GM12874 (cell line): ENCODE measurements around the gene ZNF496.
A peak's percentile ranks its signal among the peaks of the same experiment; 100 is the strongest.

Source experiments
- CTCF ChIP-seq: IDR thresholded peaks from 2 replicates; pipeline ENCODE4 v1.5.1; 2011; ENCODE audit warnings: low read depth, mild to moderate bottlenecking, control low read depth, low read length, moderate library complexity; ENCODE audit not compliant: insufficient read depth

ZNF496 gene

GRCh38 chr1:247293047-247293446, 38.6 kb downstream of the ZNF496 start:
- TF ChIP-seq CTCF: no peak

DNA sequence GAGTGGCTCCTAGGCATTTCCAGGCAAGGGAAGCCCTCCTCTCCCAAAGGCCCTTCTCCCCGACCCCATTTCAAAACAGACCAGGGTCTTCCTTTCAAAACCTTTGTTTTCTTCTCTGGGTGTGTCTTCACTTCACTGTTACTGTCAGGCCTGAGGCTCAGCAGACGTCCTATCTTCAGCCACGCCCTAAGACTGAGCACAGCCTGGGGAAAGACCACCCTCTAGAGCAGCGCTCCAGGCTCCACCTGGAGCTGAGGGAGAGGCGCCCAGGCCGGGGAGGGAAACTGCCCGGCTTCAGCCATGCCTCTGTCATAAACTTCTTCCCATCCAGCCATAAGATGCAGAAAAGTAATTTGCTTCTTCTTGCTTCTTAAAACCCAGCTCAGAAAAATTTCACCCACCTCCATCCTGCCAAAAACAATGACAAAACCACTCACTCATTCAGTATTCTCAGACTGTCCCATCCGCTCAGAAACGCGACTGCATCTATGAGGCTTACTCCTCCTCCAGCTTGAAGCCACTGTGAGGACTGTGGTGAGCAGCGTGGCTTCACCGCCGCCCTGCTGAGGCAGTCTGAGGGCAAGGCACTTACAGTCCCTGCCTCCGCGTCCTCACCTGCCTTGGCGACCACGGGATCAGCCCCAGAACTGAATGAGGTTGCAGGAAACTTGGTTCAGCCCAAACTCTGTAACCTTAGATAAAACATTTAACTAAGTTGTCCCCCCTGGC, 39.7 kb downstream of the ZNF496 start:
- no peak for TF ChIP-seq CTCF

DNA sequence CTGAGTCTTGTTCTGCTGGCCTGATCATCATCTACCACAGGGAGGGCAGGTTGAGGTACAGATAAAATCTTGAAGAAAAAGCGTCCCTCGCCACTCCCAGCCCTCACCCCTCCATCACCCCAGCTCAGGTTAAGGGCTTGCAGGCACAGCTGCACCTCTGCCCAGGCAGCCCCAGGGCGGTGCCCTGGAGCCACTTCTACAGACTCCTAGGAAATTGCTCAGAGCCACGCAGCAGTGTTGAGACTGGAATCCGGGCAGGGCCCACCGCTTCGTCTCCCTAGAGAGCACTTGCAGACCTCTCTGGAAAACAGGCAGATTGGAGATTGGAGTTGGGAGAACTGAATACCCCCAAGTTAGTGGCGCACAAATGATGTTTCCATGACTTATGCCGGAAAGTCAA, 40.5 kb downstream of the ZNF496 start:
- no peak for TF ChIP-seq CTCF

DNA sequence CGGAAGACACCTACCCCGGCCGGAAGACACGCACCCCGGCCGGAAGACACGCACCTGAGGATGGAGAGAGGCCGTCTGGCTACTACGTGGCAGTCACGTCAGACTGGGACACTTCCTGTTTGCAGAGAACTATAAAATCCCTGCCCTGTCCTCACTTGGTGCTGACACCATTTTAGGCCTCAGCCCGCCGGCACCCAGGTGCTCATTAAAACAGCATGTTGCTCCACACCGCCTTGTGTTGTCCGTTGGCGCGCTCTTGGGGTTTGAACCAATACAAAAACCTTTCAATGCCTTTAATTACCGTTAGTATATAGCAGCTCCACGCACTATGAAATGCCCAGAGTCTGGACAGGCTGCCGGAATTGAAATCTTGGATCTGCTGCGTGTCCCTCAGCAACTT, 41.1 kb downstream of the ZNF496 start:
- no peak for TF ChIP-seq CTCF

DNA sequence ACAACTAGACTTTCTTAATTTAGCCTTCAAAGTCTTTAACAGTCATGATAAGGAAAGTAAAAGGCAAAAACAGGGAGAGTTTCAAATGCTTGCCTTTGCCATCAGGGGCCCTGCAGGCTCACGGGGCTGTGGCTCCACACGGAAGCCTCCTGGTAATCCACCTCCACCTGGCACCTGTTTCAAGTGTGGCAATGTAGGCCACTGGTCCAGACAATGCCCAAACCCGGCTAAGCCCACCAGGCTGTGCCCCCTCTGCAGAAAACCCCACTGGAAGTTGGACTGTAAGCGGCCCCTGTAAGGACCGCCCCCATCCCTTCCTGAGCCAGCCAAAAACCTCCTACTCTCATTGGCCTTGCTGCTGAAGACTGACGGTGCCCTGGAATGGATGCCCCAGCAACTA, 43.3 kb downstream of the ZNF496 start:
- no peak for TF ChIP-seq CTCF

- 0 out of 2 replicates have a peak, but pooled peaks have one; percentile 2 for TF ChIP-seq CTCF
Measured at GRCh38 chr1:247287460-247287859, 44.2 kb downstream of the ZNF496 start.

- no peak for TF ChIP-seq CTCF
Measured at GRCh38 chr1:247286134-247286670, 45.5 kb downstream of the ZNF496 start.
